HFFc6 (cell line): ENCODE results near the gene PLD1. TPM values are rescaled to one million over a fixed set of nuclear protein-coding genes. Genes with fewer than 3 reads are reported as not detected.

Experiments used
- DNase-seq: peaks from one replicate; pipeline ENCODE4 v3.0.0-alpha.2; 2018
- H3K27ac Mint-ChIP-seq: 2 replicates; pipeline ENCODE4 v1.8.0; 2020; ENCODE audit warnings: mild to moderate bottlenecking, mixed read lengths
- H3K27me3 Mint-ChIP-seq: 2 replicates; pipeline ENCODE4 v1.8.0; 2021; ENCODE audit warnings: mild to moderate bottlenecking, moderate library complexity, mixed read lengths; ENCODE audit not compliant: insufficient read depth
- H3K36me3 Mint-ChIP-seq: 2 replicates; pipeline ENCODE4 v1.8.0; 2021; ENCODE audit warnings: low read depth, mixed read lengths
- H3K4me1 Mint-ChIP-seq: 2 replicates; pipeline ENCODE4 v1.8.0; 2020; ENCODE audit warnings: low read depth, mixed read lengths
- H3K4me3 Mint-ChIP-seq: 2 replicates; pipeline ENCODE4 v1.8.0; 2020; ENCODE audit warnings: mild to moderate bottlenecking, moderate library complexity, mixed read lengths
- H3K9me3 Mint-ChIP-seq: 2 replicates; pipeline ENCODE4 v1.8.0; 2020; ENCODE audit warnings: mild to moderate bottlenecking, mixed read lengths
- total RNA-seq, 6 experiments: library from RNA; stranded (reverse); fragmentation: NEBNext Ultra II Directional; extraction: Animal tissue kit (Norgen Biotek cat#: 25700); gene quantifications; 2 replicates in 1 of 6; 3 replicates in 5 of 6; pipeline ENCODE4 v1.2.3, GENCODE V29; 2021
- TF ChIP-seq, protein P1 (sequence below): fragments of 200-600 bp; sonication (generic); IDR thresholded peaks from 2 replicates; pipeline ENCODE4 v1.5.0; 2021; ENCODE audit warnings: antibody characterized with exemption, mild to moderate bottlenecking

PLD1 gene
- total RNA-seq, 6 experiments from 2014 or later: 4.1 to 6.0 (median 5.3) TPM

DNA sequence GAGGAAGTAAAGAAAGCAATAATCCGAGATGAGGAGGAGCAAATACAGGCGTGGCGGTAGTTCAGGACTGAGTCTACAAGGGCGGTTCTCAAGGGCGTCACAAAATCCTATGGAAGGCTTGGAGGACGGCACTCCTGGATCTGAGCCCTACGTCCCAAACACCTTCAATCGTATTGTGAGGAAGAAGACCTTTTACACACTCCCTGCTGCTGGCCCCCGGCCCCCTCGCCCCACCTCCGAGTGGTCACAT lies 747 bp downstream of the PLD1 start:
- Mint-ChIP-seq H3K9me3 (no peaks in the 10 kb centered on the region), H3K4me3 (peak overlapping the region; percentile 86), H3K27ac (peak overlapping the region; percentile 91), H3K4me1 (peaks cover 72% of the 10 kb centered on the region), H3K27me3 (no peaks in the 10 kb centered on the region; the same call in 1 of the 2 replicates), H3K36me3 (no peaks in the 10 kb centered on the region)
- DNase-seq: peak; percentile 23
- TF ChIP-seq, protein P1, sequence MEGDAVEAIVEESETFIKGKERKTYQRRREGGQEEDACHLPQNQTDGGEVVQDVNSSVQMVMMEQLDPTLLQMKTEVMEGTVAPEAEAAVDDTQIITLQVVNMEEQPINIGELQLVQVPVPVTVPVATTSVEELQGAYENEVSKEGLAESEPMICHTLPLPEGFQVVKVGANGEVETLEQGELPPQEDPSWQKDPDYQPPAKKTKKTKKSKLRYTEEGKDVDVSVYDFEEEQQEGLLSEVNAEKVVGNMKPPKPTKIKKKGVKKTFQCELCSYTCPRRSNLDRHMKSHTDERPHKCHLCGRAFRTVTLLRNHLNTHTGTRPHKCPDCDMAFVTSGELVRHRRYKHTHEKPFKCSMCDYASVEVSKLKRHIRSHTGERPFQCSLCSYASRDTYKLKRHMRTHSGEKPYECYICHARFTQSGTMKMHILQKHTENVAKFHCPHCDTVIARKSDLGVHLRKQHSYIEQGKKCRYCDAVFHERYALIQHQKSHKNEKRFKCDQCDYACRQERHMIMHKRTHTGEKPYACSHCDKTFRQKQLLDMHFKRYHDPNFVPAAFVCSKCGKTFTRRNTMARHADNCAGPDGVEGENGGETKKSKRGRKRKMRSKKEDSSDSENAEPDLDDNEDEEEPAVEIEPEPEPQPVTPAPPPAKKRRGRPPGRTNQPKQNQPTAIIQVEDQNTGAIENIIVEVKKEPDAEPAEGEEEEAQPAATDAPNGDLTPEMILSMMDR: no peak

DNA sequence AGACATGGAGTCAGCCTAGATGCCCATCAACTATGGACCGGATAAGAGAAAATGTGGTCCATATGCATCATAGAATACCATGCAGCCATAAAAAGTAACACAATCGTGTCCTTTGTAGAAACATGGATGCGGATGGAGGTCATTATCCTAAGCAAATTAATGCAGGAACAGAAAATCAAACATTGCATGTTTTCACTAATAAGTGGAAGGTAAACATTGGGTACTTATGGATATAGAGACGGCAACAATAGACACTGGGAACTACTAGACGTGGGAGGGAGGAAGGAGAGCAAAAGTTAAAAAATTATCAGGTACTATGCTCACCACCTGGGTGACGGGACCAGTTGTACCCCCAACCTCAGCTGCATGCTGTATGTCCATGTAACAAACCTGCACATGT lies 2.5 kb downstream of the PLD1 start:
- Mint-ChIP-seq H3K9me3 (no peaks in the 10 kb centered on the region), H3K4me1 (peaks cover 63% of the 10 kb centered on the region), H3K36me3 (no peaks in the 10 kb centered on the region), H3K4me3 (no peak overlapping the region), H3K27me3 (no peaks in the 10 kb centered on the region; the same call in 1 of the 2 replicates), H3K27ac (no peak overlapping the region)
- no peak for DNase-seq
- TF ChIP-seq, protein P1: no peak

DNA sequence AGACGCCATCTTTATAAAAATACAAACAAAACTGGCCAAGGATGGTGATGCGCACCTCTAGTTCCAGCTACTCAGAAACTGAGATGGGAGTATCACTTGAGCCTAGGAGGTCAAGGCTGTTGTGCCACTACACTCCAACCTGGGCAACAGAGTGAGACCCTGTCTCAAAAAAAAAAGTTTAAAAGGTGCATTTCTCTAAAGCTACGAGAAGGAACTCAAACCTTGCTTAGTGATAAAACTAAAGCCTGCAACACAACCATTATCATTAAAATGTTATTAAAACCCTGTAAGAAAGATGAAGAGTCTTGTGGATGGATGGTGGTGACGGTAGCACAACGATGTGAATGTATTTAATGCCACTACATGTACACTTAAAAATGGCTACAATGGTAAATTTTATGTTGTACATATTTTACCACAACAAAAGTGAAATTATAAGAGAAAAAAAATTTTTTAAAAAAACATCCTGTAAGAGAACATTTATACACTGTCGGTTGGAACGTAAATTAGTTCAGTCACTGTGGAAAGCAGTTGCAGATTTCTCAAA lies 3.1 kb downstream of the PLD1 start:
- TF ChIP-seq, protein P1: no peak
- peaks cover 63% of the 10 kb centered on the region for H3K4me1 Mint-ChIP-seq
- no peaks in the 10 kb centered on the region; the same call in 1 of the 2 replicates for H3K27me3 Mint-ChIP-seq
- H3K36me3 Mint-ChIP-seq: no peaks in the 10 kb centered on the region
- no peak overlapping the region for H3K4me3 Mint-ChIP-seq
- DNase-seq: no peak
- peak overlapping the region; percentile 51; the same call in 1 of the 2 replicates for H3K27ac Mint-ChIP-seq
- H3K9me3 Mint-ChIP-seq: no peaks in the 10 kb centered on the region

DNA sequence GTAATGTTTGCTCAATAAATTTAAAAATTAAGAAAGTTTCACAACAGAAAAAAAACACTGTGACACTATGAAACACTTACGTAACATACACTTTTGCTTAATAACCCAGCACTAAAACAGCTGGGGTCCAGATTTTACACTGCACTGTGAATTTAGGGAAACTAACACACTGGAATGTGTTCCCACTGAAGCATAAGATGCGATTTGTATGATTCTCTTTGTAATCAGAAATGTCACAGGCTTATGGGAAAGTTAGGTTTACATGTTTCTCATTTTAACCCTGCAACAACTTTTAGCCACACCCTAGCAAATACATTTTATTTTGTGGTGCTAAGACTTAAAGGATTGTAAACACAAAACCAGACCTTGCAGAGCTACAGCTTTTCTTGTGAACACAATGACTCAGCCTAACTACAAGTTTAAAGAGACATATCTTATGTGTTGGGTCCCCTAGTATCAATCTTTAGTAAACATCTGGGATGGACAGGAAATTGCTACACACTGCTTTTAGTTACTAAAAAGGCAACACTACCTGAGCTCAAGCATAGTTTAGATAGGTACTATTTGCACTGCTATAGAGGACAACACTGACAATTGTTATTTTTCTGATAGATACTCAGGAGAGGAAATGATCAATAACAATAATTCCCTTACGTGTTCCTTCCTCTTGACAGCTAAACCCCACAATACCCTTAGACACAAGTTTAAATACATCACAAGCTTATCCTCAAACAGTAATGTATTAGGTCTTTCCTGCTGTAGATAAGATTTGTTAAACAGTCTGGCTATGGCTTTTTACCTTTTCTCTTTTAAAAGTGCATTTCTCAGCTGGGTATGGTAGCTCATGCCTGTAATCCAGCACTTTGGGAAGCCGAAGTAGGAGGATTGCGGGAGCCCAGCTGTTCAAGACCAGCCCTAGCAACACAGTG lies 3.8 kb downstream of the PLD1 start:
- Mint-ChIP-seq H3K27ac (peak overlapping the region; percentile 51), H3K4me3 (peak overlapping the region; percentile 5), H3K27me3 (no peaks in the 10 kb centered on the region; the same call in 1 of the 2 replicates), H3K36me3 (no peaks in the 10 kb centered on the region), H3K4me1 (peaks cover 63% of the 10 kb centered on the region), H3K9me3 (no peaks in the 10 kb centered on the region)
- TF ChIP-seq, protein P1: no peak
- DNase-seq: peak; percentile 66

DNA sequence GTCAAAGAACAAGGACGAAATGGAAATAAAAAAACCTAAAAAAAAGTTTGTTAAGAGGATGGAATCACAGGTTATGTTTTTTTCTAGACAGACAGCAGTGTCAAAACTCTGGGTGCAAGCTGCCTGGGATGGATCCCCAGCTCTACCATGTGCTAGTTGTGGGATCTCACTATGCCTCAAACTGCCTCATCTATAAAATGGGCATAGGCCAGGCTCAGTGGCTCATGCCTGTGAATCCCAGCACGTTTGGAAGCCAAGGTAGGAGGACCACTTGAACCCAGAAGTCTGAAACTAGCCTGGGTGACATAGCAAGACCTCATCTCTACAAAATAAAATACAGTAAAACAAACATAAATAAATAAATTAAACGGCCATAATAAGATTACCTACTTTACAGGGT lies 4.6 kb downstream of the PLD1 start:
- TF ChIP-seq, protein P1: no peak
- Mint-ChIP-seq H3K4me1 (peaks cover 63% of the 10 kb centered on the region), H3K36me3 (no peaks in the 10 kb centered on the region), H3K4me3 (no peak overlapping the region), H3K27me3 (no peaks in the 10 kb centered on the region), H3K9me3 (no peaks in the 10 kb centered on the region), H3K27ac (no peak overlapping the region; the same call in 1 of the 2 replicates)
- no peak for DNase-seq
